Pancreas (tissue), 10 donors: Measurements from ENCODE around the gene C3orf38. TPM values are rescaled to one million over a fixed set of nuclear protein-coding genes. Genes with fewer than 3 reads are reported as not detected.

ENCODE experiments used
- ATAC-seq, 4 donors: fragments of 200-7000 bp; cut with Tn5 transposase; one replicate each; pipeline versions ENCODE4 v1.8.0 to v1.9.1; 2020; ENCODE audit warnings: mild to moderate bottlenecking in 4 of 4, moderate library complexity in 4 of 4
- DNase-seq, 6 donors: peaks; one replicate each; pipeline ENCODE4 v3.0.0-alpha.2; 2020
- FAIRE-seq: peaks from 2 replicates; lab custom pipeline; 2012; peaks lifted over from hg19 to GRCh38; lab: Jason Lieb, UNC
- H3K27ac ChIP-seq, 4 donors: fragments of 200-600 bp; sonication (generic); 1 replicate in 3 of 4; 2 replicates in 1 of 4; pipeline versions ENCODE4 v1.5.0 to v1.8.0; 2020
- H3K27me3 ChIP-seq, 4 donors: fragments of 200-600 bp; one replicate each; pipeline ENCODE4 v1.8.0; 2021
- H3K36me3 ChIP-seq, 3 donors: fragments of 200-600 bp; sonication (generic) in 1 of 3; one replicate each; pipeline versions ENCODE4 v1.5.0 to v1.8.0; 2020 to 2021
- H3K4me1 ChIP-seq, 3 donors: fragments of 200-600 bp; one replicate each; pipeline ENCODE4 v1.8.0; 2021
- H3K4me3 ChIP-seq, 4 donors: fragments of 200-600 bp; sonication (generic) in 2 of 4; one replicate each; pipeline versions ENCODE4 v1.5.0 to v1.8.0; 2020 to 2021
- H3K9me3 ChIP-seq, 4 donors: fragments of 200-600 bp; one replicate each; pipeline ENCODE4 v1.8.0; 2021
- WGBS, 2 donors: extraction: QIAGEN DNeasy Blood & Tissue Kit; methylation state at CpG; one replicate each; pipeline ENCODE4 v1.1.7; 2013; 5-methylcytosine and 5-hydroxymethylcytosine counted together
- intact Hi-C, 3 donors: fragments of 100-400 bp; cut with DNase I; formaldehyde crosslinking; loops; one replicate each; pipeline versions ENCODE4 v1.11.1 to v1.14.2; 2022
- polyA plus RNA-seq, 2 donors: library from polyadenylated mRNA; stranded (reverse); fragments of 200-250 nt; gene quantifications; one replicate each; pipeline ENCODE4 v1.2.3, GENCODE V29; 2013
- total RNA-seq, 6 donors: library from RNA; stranded (reverse); fragmentation: NEBNext Ultra II Directional in 4 of 6; extraction: Animal tissue kit (Norgen Biotek cat#: 25700) in 4 of 6; gene quantifications; one replicate each; pipeline versions ENCODE4 v1.2.1 to v1.2.4, GENCODE V29; 2021 to 2023
- TF ChIP-seq, protein P1 (sequence below), 4 donors: fragments of 200-600 bp; sonication (generic) in 3 of 4; IDR thresholded peaks; one replicate each; pipeline versions ENCODE4 v1.5.0 to v1.8.0; 2021; ENCODE audit warnings: antibody characterized with exemption in 4 of 4
- donor health status: healthy with polysubstance abuse.
- donor health status: DM: no; HTN: no; CAD: no; lungs with moderate emphysema.
- donor health status: DM: no; HTN: no; CAD: no.
- donor health status: control.
- donor health status: control.
- donor health status: Bipolar disorder and iron deficiency.
- donor health status: DM: yes; HTN: yes; CAD: no.
- donor health status: DM: no; HTN: no; CAD: no.
- donor health status: DM: no; HTN: no; CAD: no.
- donor health status: DM: yes; HTN: yes; CAD: no.

Gene C3orf38
- total and polyA plus RNA-seq, 8 donors = 2.7 to 11.6 (median 6.9) TPM

DNA sequence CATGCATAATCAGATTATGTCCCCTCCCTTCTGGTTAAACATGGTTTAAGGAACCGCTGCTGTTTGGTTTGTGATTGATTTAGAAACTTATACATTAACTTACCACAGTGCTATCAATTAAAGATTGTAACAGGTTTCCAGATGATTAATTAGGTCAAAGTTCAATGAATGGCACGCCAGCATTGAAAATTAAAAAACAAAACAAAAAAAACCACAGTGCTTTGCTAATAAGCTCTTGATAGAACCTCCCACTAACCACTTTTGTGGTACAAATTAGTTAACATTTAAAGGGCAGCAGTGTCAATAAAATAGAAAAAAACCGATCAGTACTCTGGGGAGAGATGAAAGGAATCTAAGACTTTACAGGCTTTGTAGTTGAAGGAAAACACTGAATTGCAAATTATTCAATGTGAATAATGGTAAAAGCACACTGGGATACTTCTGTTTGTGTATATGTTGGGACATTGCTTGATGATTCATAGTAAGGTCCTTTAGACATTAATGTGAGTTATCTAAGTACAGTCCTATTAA is 7.6 kb upstream of the C3orf38 start:
- WGBS, 2 donors = 20 to 30% methylated on average over 3 of the region's 3 CpGs
- H3K4me3 ChIP-seq = no peak overlapping the region
- no peak overlapping the region for H3K27ac ChIP-seq
- intact Hi-C loops = no loop called here
- no peaks in the 10 kb centered on the region for H3K4me1 ChIP-seq
- no peaks in the 10 kb centered on the region for H3K9me3 ChIP-seq
- peak in 1 of 4 donors; percentile 26 for ATAC-seq
- TF ChIP-seq, protein P1, sequence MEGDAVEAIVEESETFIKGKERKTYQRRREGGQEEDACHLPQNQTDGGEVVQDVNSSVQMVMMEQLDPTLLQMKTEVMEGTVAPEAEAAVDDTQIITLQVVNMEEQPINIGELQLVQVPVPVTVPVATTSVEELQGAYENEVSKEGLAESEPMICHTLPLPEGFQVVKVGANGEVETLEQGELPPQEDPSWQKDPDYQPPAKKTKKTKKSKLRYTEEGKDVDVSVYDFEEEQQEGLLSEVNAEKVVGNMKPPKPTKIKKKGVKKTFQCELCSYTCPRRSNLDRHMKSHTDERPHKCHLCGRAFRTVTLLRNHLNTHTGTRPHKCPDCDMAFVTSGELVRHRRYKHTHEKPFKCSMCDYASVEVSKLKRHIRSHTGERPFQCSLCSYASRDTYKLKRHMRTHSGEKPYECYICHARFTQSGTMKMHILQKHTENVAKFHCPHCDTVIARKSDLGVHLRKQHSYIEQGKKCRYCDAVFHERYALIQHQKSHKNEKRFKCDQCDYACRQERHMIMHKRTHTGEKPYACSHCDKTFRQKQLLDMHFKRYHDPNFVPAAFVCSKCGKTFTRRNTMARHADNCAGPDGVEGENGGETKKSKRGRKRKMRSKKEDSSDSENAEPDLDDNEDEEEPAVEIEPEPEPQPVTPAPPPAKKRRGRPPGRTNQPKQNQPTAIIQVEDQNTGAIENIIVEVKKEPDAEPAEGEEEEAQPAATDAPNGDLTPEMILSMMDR (IDR thresholded peaks at IDR 0.05) = no peak
- no peak for DNase-seq
- no peaks in the 10 kb centered on the region for H3K27me3 ChIP-seq
- H3K36me3 ChIP-seq = peaks cover 0 to 13% (median 0%) of the 10 kb centered on the region in 3 donors
- FAIRE-seq = no peak

- FAIRE-seq (no peak), DNase-seq (no peak), ATAC-seq (no peak)
- H3K27ac ChIP-seq = no peak overlapping the region
- TF ChIP-seq, protein P1 (IDR thresholded peaks at IDR 0.05) = no peak
- H3K4me1 ChIP-seq = peaks cover 3 to 17% (median 10%) of the 10 kb centered on the region in 3 donors
- intact Hi-C loops = no loop called here
- H3K4me3 ChIP-seq = no peak overlapping the region
- no peaks in the 10 kb centered on the region for H3K36me3 ChIP-seq
- no peaks in the 10 kb centered on the region for H3K9me3 ChIP-seq
- H3K27me3 ChIP-seq = no peaks in the 10 kb centered on the region
Measured at GRCh38 chr3:88147261-88147660, 2.5 kb upstream of the C3orf38 start.

DNA sequence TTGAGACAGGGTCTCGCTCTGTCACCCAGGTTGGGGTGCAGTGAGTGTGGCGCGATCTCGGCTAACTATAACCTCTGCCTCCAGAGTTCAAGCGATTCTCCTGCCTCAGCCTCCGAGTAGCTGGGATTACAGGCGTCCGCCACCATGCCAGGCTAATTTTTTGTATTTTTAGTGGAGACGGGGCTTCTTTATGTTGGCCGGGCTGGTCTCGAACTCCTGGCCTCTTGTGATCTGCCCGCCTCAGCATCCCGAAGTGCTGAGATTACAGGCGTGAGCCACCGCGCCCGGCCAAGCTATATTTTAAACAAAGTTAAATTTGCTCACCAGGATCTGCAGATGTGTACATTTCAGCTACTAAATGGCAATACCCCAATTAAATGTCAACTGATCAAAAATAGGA is 1.1 kb upstream of the C3orf38 start:
- H3K27me3 ChIP-seq = no peaks in the 10 kb centered on the region
- H3K4me3 ChIP-seq = peak overlapping the region in 3 of 4 donors; percentile 70 to 83 (median 70)
- no peak overlapping the region for H3K27ac ChIP-seq
- ATAC-seq (no peak), FAIRE-seq (no peak), DNase-seq (no peak)
- TF ChIP-seq, protein P1 (IDR thresholded peaks at IDR 0.05) = no peak
- intact Hi-C loops = no loop called here
- H3K9me3 ChIP-seq = no peaks in the 10 kb centered on the region
- peaks cover 0 to 5% (median 0%) of the 10 kb centered on the region in 3 donors for H3K36me3 ChIP-seq
- WGBS, 2 donors = 55 to 71% methylated on average over 17 of the region's 17 CpGs
- H3K4me1 ChIP-seq = peaks cover 3 to 17% (median 10%) of the 10 kb centered on the region in 3 donors

DNA sequence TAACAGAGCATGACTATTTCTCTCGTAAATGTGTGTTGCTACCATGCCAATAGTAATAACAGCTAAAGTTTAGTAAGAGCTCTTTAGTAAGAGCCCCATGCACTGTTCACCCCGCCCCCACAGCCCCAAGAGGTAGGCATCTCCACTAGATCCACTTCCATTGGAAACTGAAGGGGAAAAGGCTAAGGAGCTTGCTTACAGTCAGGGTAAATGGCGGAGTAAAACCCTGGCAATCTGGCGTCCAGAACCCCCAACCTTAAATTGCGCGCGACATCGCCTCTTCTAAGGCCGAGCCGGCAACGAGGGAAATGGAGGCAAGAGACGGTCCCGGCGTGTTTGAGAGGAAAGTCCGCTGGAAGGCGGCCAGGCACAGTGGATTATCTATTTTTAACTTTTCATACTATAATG is 654 bp upstream of the C3orf38 start:
- Histone ChIP-seq H3K4me3 (peak overlapping the region; percentile 70 to 83 (median 74)), H3K27ac (peak overlapping the region; percentile 81 to 97 (median 90)), H3K27me3 (no peaks in the 10 kb centered on the region), H3K36me3 (peaks cover 0 to 10% (median 0%) of the 10 kb centered on the region in 3 donors), H3K9me3 (no peaks in the 10 kb centered on the region), H3K4me1 (peaks cover 3 to 17% (median 10%) of the 10 kb centered on the region in 3 donors)
- DNase-seq = peak in 2 of 6 donors; percentile 14 to 23
- intact Hi-C loops = no loop called here
- WGBS, 2 donors = 0% methylated on average over 16 of the region's 16 CpGs
- peak in 2 of 4 donors; percentile 3 to 5 for ATAC-seq
- TF ChIP-seq, protein P1 (IDR thresholded peaks at IDR 0.05) = no peak
- no peak for FAIRE-seq

DNA sequence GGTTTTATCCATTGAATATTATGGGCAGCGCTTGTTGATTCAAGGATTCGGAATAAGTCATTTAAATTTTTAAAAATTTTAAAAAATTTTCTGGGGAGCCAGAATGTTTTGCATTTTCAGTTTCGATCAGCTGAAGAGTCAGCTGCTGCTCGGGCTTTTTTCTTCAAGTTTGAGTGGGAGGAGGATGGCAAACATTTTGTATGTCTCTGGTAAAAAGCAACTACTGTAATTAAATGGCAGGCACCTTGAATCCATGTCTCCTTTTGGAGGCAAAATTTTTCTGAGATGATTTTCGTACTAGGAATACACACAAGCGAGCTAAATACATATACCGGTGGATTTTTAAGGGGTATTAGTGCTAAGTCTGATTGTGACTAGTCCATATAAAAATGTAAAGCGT is 612 bp downstream of the C3orf38 start:
- H3K27me3 ChIP-seq = no peaks in the 10 kb centered on the region
- peak overlapping the region; percentile 81 to 97 (median 90) for H3K27ac ChIP-seq
- H3K9me3 ChIP-seq = no peaks in the 10 kb centered on the region
- WGBS, 2 donors = 0 to 1% methylated on average over 8 of the region's 8 CpGs
- TF ChIP-seq, protein P1 (IDR thresholded peaks at IDR 0.05) = no peak
- H3K36me3 ChIP-seq = peaks cover 0 to 22% (median 3%) of the 10 kb centered on the region in 3 donors
- no peak for FAIRE-seq
- no peak for DNase-seq
- peak in 1 of 4 donors; percentile 8 for ATAC-seq
- H3K4me3 ChIP-seq = peak overlapping the region; percentile 70 to 83 (median 74)
- intact Hi-C loops = no loop called here
- peaks cover 3 to 17% (median 10%) of the 10 kb centered on the region in 3 donors for H3K4me1 ChIP-seq
